KMS-11 (cell line): Measurements from ENCODE around the gene MPV17L2.

Source experiments
- H2AFZ ChIP-seq: fragments of 200-600 bp; sonication (generic); 2 replicates; pipeline ENCODE4 v1.6.1; 2016; ENCODE audit warnings: antibody characterized with exemption, mixed run types, low read depth
- H3K27ac ChIP-seq: fragments of 200-600 bp; sonication (generic); 2 replicates; pipeline ENCODE4 v1.6.1; 2016; ENCODE audit warnings: mild to moderate bottlenecking, mixed run types
- H3K27me3 ChIP-seq: fragments of 200-600 bp; sonication (generic); 2 replicates; pipeline ENCODE4 v1.6.1; 2017; ENCODE audit warnings: mild to moderate bottlenecking, low read depth, mixed run types, moderate library complexity; ENCODE audit not compliant: insufficient read depth
- H3K36me3 ChIP-seq: fragments of 200-600 bp; sonication (generic); 2 replicates; pipeline ENCODE4 v1.6.1; 2017; ENCODE audit warnings: mild to moderate bottlenecking, mixed run types; ENCODE audit not compliant: insufficient read depth
- H3K4me1 ChIP-seq: fragments of 200-600 bp; sonication (generic); 2 replicates; pipeline ENCODE4 v1.6.1; 2016; ENCODE audit warnings: mild to moderate bottlenecking, low read depth, mixed run types; ENCODE audit not compliant: poor library complexity, severe bottlenecking
- H3K4me2 ChIP-seq: fragments of 200-600 bp; sonication (generic); 2 replicates; pipeline ENCODE4 v1.7.0; 2016; ENCODE audit warnings: mild to moderate bottlenecking, mixed run types
- H3K4me3 ChIP-seq: fragments of 200-600 bp; sonication (generic); IDR thresholded peaks from 2 replicates; pipeline ENCODE4 v1.6.1; 2017; ENCODE audit warnings: low read depth, low read length, mixed read lengths; ENCODE audit not compliant: insufficient read depth
- H3K79me2 ChIP-seq: fragments of 200-600 bp; sonication (generic); 2 replicates; pipeline ENCODE4 v1.6.1; 2016; ENCODE audit warnings: low read depth, mixed run types; ENCODE audit not compliant: insufficient read depth
- H3K9ac ChIP-seq: fragments of 200-600 bp; sonication (generic); 2 replicates; pipeline ENCODE4 v1.6.1; 2016; ENCODE audit warnings: mild to moderate bottlenecking, mixed run types
- H4K20me1 ChIP-seq: fragments of 200-600 bp; sonication (generic); 2 replicates; pipeline ENCODE4 v1.6.1; 2016; ENCODE audit warnings: mild to moderate bottlenecking, mixed run types; ENCODE audit not compliant: insufficient read depth
- TF ChIP-seq, protein P1 (sequence below): fragments of 200-600 bp; sonication (generic); conservative IDR thresholded peaks from 2 replicates; pipeline ENCODE4 v1.6.1; 2017; ENCODE audit warnings: low read depth, mild to moderate bottlenecking, antibody characterized with exemption, low read length, moderate library complexity, mixed read lengths

Gene MPV17L2

DNA sequence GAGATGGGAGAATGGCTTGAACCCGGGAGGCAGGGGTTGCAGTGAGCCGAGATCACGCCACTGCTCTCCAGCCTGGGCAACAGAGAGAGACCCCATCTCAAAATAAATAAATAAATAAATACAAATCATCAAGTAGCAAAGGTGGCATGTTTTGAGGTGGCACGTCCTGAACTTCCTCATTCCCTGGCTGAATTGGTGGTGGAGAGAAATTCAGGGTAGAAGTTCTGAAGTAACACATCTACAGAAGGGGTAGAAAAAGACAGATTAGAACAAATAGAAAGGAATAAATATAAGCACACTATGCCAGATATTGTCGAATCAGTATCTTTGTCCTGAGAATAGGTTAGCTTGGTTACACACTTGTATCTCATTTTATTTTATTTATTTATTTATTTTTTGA is 13.1 kb upstream of the MPV17L2 start:
- no peak overlapping the region for H3K4me2 ChIP-seq
- H2AFZ ChIP-seq = no peak overlapping the region
- TF ChIP-seq, protein P1, sequence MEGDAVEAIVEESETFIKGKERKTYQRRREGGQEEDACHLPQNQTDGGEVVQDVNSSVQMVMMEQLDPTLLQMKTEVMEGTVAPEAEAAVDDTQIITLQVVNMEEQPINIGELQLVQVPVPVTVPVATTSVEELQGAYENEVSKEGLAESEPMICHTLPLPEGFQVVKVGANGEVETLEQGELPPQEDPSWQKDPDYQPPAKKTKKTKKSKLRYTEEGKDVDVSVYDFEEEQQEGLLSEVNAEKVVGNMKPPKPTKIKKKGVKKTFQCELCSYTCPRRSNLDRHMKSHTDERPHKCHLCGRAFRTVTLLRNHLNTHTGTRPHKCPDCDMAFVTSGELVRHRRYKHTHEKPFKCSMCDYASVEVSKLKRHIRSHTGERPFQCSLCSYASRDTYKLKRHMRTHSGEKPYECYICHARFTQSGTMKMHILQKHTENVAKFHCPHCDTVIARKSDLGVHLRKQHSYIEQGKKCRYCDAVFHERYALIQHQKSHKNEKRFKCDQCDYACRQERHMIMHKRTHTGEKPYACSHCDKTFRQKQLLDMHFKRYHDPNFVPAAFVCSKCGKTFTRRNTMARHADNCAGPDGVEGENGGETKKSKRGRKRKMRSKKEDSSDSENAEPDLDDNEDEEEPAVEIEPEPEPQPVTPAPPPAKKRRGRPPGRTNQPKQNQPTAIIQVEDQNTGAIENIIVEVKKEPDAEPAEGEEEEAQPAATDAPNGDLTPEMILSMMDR = no peak
- peaks cover 2% of the 10 kb centered on the region for H3K4me1 ChIP-seq
- no peak overlapping the region for H3K27ac ChIP-seq
- H3K79me2 ChIP-seq = no peaks in the 10 kb centered on the region
- no peak overlapping the region for H3K9ac ChIP-seq
- H3K4me3 ChIP-seq = no peak overlapping the region
- H4K20me1 ChIP-seq = no peaks in the 10 kb centered on the region
- H3K36me3 ChIP-seq = no peaks in the 10 kb centered on the region
- H3K27me3 ChIP-seq = no peaks in the 10 kb centered on the region; the same call in 1 of the 2 replicates

DNA sequence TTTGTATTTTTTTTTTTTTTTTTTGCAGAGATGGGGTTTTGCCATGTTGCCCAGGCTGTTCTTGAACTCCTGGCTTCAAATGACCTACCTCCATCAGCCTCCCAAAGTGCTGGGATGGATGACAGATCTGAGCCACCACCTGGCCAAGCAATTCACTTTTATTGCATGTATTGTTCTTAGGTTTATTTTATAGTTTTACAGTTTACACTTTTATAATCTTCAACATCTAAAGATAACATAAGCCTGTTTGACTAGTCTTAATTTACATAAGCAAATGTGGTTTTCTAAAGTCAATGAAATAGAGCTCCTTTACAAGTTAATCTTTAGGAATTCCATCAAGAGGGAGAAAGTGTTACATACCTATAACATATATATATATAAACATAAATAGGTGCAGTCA is 9.5 kb upstream of the MPV17L2 start:
- H3K27ac ChIP-seq = no peak overlapping the region
- H2AFZ ChIP-seq = no peak overlapping the region

DNA sequence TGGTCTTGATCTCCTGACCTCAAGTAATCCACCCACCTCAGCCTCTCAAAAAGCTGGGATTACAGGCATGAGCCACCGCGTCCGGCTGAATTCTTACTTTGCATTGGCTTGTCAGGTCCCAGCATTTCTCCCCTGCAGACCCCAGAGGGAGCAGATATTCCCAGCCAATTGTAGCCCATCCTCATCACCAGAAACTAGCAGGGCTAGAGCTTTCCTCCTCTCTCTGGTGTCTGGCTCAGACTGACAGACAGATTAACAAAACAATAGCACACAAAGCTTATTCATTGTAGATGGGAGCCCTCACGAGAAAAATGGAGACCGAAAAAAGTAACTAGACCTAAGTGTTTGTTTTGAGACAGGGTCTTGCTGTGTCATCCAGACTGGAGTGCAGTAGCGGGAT is 7.5 kb upstream of the MPV17L2 start:
- no peaks in the 10 kb centered on the region; the same call in 1 of the 2 replicates for H3K27me3 ChIP-seq
- H2AFZ ChIP-seq = no peak overlapping the region
- TF ChIP-seq, protein P1 = no peak
- H3K4me2 ChIP-seq = no peak overlapping the region
- no peak overlapping the region for H3K4me3 ChIP-seq
- H3K4me1 ChIP-seq = no peaks in the 10 kb centered on the region
- H4K20me1 ChIP-seq = no peaks in the 10 kb centered on the region
- no peaks in the 10 kb centered on the region for H3K36me3 ChIP-seq
- H3K79me2 ChIP-seq = no peaks in the 10 kb centered on the region
- H3K27ac ChIP-seq = no peak overlapping the region
- no peak overlapping the region for H3K9ac ChIP-seq

More for the DNA sequence above, 9.5 kb upstream of the MPV17L2 start:
- Histone ChIP-seq H3K79me2 (no peaks in the 10 kb centered on the region), H3K27me3 (no peaks in the 10 kb centered on the region; the same call in 1 of the 2 replicates), H3K9ac (no peak overlapping the region), H4K20me1 (no peaks in the 10 kb centered on the region), H3K36me3 (no peaks in the 10 kb centered on the region), H3K4me3 (no peak overlapping the region), H3K4me2 (no peak overlapping the region), H3K4me1 (no peaks in the 10 kb centered on the region)
- TF ChIP-seq, protein P1 = no peak

DNA sequence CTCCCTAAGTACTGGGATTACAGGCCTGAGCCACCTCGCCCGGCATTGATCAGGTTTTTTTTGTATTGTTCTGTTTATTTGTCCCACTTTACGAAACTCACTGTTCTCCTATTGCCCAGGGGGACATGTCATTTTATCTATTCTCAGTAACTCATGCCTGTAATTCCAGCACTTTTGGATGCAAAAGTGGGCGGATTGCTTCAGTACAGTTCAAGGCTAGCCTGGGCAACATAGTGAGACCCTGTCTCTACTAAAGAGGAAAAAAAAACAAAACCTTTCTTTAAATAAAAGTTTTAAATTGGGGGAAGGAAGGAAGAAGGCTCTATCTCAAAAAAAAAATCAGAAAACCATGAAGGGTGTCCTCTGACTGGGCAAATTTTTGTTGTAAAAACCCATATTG is 2.7 kb upstream of the MPV17L2 start:
- H3K4me2 ChIP-seq = no peak overlapping the region
- peaks cover 8% of the 10 kb centered on the region for H3K4me1 ChIP-seq
- H2AFZ ChIP-seq = no peak overlapping the region
- no peak overlapping the region for H3K9ac ChIP-seq
- H3K27me3 ChIP-seq = no peaks in the 10 kb centered on the region
- H3K79me2 ChIP-seq = no peaks in the 10 kb centered on the region; the same call in 1 of the 2 replicates
- H3K27ac ChIP-seq = no peak overlapping the region
- H3K36me3 ChIP-seq = no peaks in the 10 kb centered on the region
- TF ChIP-seq, protein P1 = no peak
- no peak overlapping the region for H3K4me3 ChIP-seq
- H4K20me1 ChIP-seq = no peaks in the 10 kb centered on the region
